Muscle of leg (tissue), 11 donors: Measurements from ENCODE around the gene DPM3. TPM values are rescaled to one million over a fixed set of nuclear protein-coding genes. Genes with fewer than 3 reads are reported as not detected.

Source experiments
- DNase-seq: peaks from one replicate; pipeline ENCODE4 v3.0.0; 2013
- H3K27ac ChIP-seq: one replicate; pipeline ENCODE4 v1.5.1; 2013; ENCODE audit warnings: mild to moderate bottlenecking, low read length, control low read depth
- H3K27me3 ChIP-seq: one replicate; pipeline ENCODE4 v1.6.1; 2013; ENCODE audit warnings: low read length; ENCODE audit not compliant: control insufficient read depth, insufficient read depth
- H3K36me3 ChIP-seq: one replicate; pipeline ENCODE4 v1.6.1; 2013; ENCODE audit warnings: low read length; ENCODE audit not compliant: control insufficient read depth, insufficient read depth
- H3K4me1 ChIP-seq: one replicate; pipeline ENCODE4 v1.6.1; 2013; ENCODE audit warnings: low read length; ENCODE audit not compliant: control insufficient read depth, insufficient read depth
- H3K4me3 ChIP-seq: one replicate; pipeline ENCODE4 v1.5.1; 2013; ENCODE audit warnings: low read length, control low read depth
- H3K9me3 ChIP-seq: replicated peaks from 2 replicates; pipeline ENCODE4 v1.6.1; 2013; ENCODE audit warnings: low read depth, low read length; ENCODE audit not compliant: control insufficient read depth
- WGBS: methylation state at CpG from one replicate; pipeline ENCODE4 v1.1.5; 2013; ENCODE audit warnings: missing lambda C conversion rate; ENCODE audit not compliant: insufficient coverage; 5-methylcytosine and 5-hydroxymethylcytosine counted together
- polyA plus RNA-seq, 8 donors: library from polyadenylated mRNA; unstranded; fragments of 120-200 nt; gene quantifications; one replicate each; pipeline versions ENCODE4 v1.2.1 to v1.2.3, GENCODE V29; 2013; ENCODE audit warnings: inconsistent platforms in 1 of 8, low replicate concordance in 1 of 8; ENCODE audit not compliant: insufficient read length in 8 of 8, insufficient read depth in 1 of 8
- total RNA-seq: library from RNA; stranded (reverse); fragments of 120-200 nt; gene quantifications from one replicate; pipeline ENCODE4 v1.2.4, GENCODE V29; 2013

The DPM3 gene
- total and polyA plus RNA-seq, 9 donors, result 20.1 to 27.9 (median 23.5) TPM

DNA sequence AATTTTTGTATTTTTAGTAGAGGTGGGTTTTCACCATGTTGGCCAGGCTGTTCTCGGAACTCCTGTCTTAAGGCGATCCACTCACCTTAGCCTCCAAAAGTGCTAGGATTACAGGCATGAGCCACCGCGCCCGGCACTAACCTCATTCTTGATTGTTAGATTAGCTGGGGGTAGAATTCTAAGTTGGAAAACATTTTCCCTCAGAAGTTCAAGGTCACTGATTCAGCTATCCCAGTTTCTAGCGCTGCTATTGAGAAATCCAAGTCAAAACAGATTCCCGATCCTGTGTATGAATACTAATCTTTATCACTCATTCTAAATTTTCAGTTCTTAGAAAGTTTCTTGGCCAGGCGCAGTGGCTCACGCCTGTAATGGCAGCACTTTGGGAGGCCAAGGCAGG lies 37.0 kb downstream of the DPM3 start:
- H3K4me3 ChIP-seq, result no peak overlapping the region
- DNase-seq, result no peak
- H3K36me3 ChIP-seq, result no peaks in the 10 kb centered on the region
- H3K27ac ChIP-seq, result no peak overlapping the region
- 93% methylated on average over 2 of the region's 9 CpGs for WGBS
- no peaks in the 10 kb centered on the region for H3K9me3 ChIP-seq
- peaks cover 3% of the 10 kb centered on the region for H3K27me3 ChIP-seq
- H3K4me1 ChIP-seq, result no peaks in the 10 kb centered on the region

DNA sequence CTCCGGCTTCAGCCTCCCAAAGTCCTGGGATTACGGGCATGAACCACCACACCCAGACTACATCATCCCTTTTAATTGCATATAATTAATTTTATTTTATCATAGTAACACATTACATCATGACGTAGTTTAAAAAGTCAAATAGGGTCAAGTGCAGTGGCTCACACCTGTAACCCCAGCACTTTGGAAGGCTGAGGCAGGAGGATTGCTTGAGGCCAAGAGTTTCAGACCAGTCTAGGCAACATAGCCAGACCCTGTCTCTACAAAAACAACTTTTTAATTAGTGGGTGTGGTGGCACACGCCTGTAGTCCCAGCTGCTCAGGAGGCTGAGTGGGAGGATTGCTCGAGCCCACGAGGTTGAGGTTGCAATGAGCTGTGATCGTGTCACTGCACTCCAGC lies 41.0 kb downstream of the DPM3 start:
- H3K9me3 ChIP-seq, result no peaks in the 10 kb centered on the region
- 74% methylated on average over 4 of the region's 7 CpGs for WGBS
- H3K4me1 ChIP-seq, result peaks cover under 1% of the 10 kb centered on the region
- no peak overlapping the region for H3K27ac ChIP-seq
- no peak overlapping the region for H3K4me3 ChIP-seq
- DNase-seq, result no peak
- peaks cover 6% of the 10 kb centered on the region for H3K27me3 ChIP-seq
- H3K36me3 ChIP-seq, result no peaks in the 10 kb centered on the region

- H3K4me3 ChIP-seq, result no peak overlapping the region
- H3K4me1 ChIP-seq, result peaks cover 20% of the 10 kb centered on the region
- H3K9me3 ChIP-seq, result no peaks in the 10 kb centered on the region
- no peak overlapping the region for H3K27ac ChIP-seq
- 59% methylated on average over 2 of the region's 2 CpGs for WGBS
- H3K36me3 ChIP-seq, result no peaks in the 10 kb centered on the region
- H3K27me3 ChIP-seq, result peaks cover 13% of the 10 kb centered on the region
- no peak for DNase-seq
Measured at GRCh38 chr1:155094622-155094948, 45.7 kb downstream of the DPM3 start.

- peak overlapping the region; percentile 18 for H3K27ac ChIP-seq
- peak; percentile 89 for DNase-seq
- H3K36me3 ChIP-seq, result no peaks in the 10 kb centered on the region
- H3K4me1 ChIP-seq, result peaks cover 20% of the 10 kb centered on the region
- H3K4me3 ChIP-seq, result no peak overlapping the region
- H3K27me3 ChIP-seq, result peaks cover 13% of the 10 kb centered on the region
- whole genome bisulfite sequencing, result 9% methylated on average over 6 of the region's 13 CpGs
- no peaks in the 10 kb centered on the region for H3K9me3 ChIP-seq
Measured at GRCh38 chr1:155093911-155094621, 46.3 kb downstream of the DPM3 start.

DNA sequence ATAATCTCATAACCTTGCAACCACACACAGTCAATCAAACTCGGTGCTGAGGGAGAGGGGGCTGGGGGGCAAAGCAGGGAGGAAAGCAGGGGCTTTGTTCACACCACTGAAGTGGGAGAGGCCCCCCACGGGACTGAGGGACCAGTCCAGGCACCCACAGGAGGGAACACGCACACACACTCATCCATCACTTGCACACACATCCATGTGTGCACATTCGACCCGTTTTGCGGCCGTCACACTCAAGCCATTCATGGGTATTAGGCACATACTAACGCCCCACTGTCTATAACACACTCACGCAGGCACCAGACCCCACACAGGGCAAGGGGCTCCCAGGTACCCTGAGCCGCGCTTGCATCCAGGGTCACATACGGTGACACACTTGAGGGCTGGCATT lies 47.7 kb downstream of the DPM3 start:
- no peak for DNase-seq
- WGBS, result 93% methylated on average over 6 of the region's 12 CpGs
- Histone ChIP-seq H3K36me3 (no peaks in the 10 kb centered on the region), H3K27ac (no peak overlapping the region), H3K27me3 (peaks cover 11% of the 10 kb centered on the region), H3K9me3 (no peaks in the 10 kb centered on the region), H3K4me1 (peaks cover 20% of the 10 kb centered on the region), H3K4me3 (no peak overlapping the region)

- no peak for DNase-seq
- Histone ChIP-seq H3K4me3 (no peak overlapping the region), H3K4me1 (peaks cover 20% of the 10 kb centered on the region), H3K9me3 (no peaks in the 10 kb centered on the region), H3K36me3 (no peaks in the 10 kb centered on the region), H3K27me3 (peaks cover 9% of the 10 kb centered on the region), H3K27ac (no peak overlapping the region)
- 62% methylated on average over 5 of the region's 6 CpGs for WGBS
Measured at GRCh38 chr1:155092131-155092530, 48.2 kb downstream of the DPM3 start.

GRCh38 chr1:155091071-155092051 lies 49.0 kb downstream of the DPM3 start:
- H3K36me3 ChIP-seq, result no peaks in the 10 kb centered on the region
- no peak overlapping the region for H3K27ac ChIP-seq
- 48% methylated on average over 7 of the region's 29 CpGs for whole genome bisulfite sequencing
- DNase-seq, result peak; percentile 77
- H3K27me3 ChIP-seq, result peaks cover 8% of the 10 kb centered on the region
- H3K4me1 ChIP-seq, result peaks cover 23% of the 10 kb centered on the region
- no peaks in the 10 kb centered on the region for H3K9me3 ChIP-seq
- no peak overlapping the region for H3K4me3 ChIP-seq

Other genes starting within 250 kb of the DPM3 start
- gene PMVK, start 203.8 kb downstream of the DPM3 start, total RNA-seq, result 10.3 TPM
- gene PMVK, start 203.8 kb downstream of the DPM3 start, polyA plus RNA-seq, result 10 to 100 TPM; 31.0 to 38.7 (median 33.9) TPM
- 160 TPM for gene PBXIP1, start 184.4 kb downstream of the DPM3 start, total RNA-seq
- gene PBXIP1, start 184.4 kb downstream of the DPM3 start, polyA plus RNA-seq, result 100 to 1,000 TPM; 109 to 161 (median 145) TPM
- 17.1 TPM for gene PYGO2, start 178.7 kb downstream of the DPM3 start, total RNA-seq
- 10 to 100 TPM; 27.1 to 32.1 (median 29.6) TPM for gene PYGO2, start 178.7 kb downstream of the DPM3 start, polyA plus RNA-seq
- 69.9 TPM for gene SHC1, start 169.8 kb downstream of the DPM3 start, total RNA-seq
- gene SHC1, start 169.8 kb downstream of the DPM3 start, polyA plus RNA-seq, result 100 to 1,000 TPM in 2 of 8 donors, 10 to 100 TPM in 6; 59.3 to 118 (median 91.3) TPM
- gene CKS1B, start 165.8 kb downstream of the DPM3 start, total RNA-seq, result 63.8 TPM
- 10 to 100 TPM; 57.1 to 84.9 (median 70.4) TPM for gene CKS1B, start 165.8 kb downstream of the DPM3 start, polyA plus RNA-seq
- gene FLAD1, start 157.2 kb downstream of the DPM3 start, total RNA-seq, result 21.9 TPM
- 10 to 100 TPM; 16.7 to 21.6 (median 20.1) TPM for gene FLAD1, start 157.2 kb downstream of the DPM3 start, polyA plus RNA-seq
- gene LENEP, start 146.9 kb downstream of the DPM3 start, total RNA-seq, result 0.40 TPM
- gene LENEP, start 146.9 kb downstream of the DPM3 start, polyA plus RNA-seq, result under 1 TPM in 3 of 8 donors, not detected in 5; 0.24 to 0.39 (median 0.30) TPM
- 7.6 TPM for gene ZBTB7B, start 137.7 kb downstream of the DPM3 start, total RNA-seq
- 10 to 100 TPM in 2 of 8 donors, 1 to 10 TPM in 6; 6.6 to 11.3 (median 9.5) TPM for gene ZBTB7B, start 137.7 kb downstream of the DPM3 start, polyA plus RNA-seq
- gene DCST2, start 106.8 kb downstream of the DPM3 start, total RNA-seq, result 0.49 TPM
- 1 to 10 TPM in 3 of 8 donors, under 1 TPM in 5; 0.58 to 1.6 (median 0.84) TPM for gene DCST2, start 106.8 kb downstream of the DPM3 start, polyA plus RNA-seq
- gene DCST1, start 106.7 kb downstream of the DPM3 start, total RNA-seq, result not detected
- under 1 TPM; 0.10 to 0.30 (median 0.16) TPM for gene DCST1, start 106.7 kb downstream of the DPM3 start, polyA plus RNA-seq
- 41.8 TPM for gene ADAM15, start 89.2 kb downstream of the DPM3 start, total RNA-seq
- gene ADAM15, start 89.2 kb downstream of the DPM3 start, polyA plus RNA-seq, result 10 to 100 TPM; 57.9 to 83.2 (median 70.8) TPM
- gene EFNA4, start 76.8 kb downstream of the DPM3 start, total RNA-seq, result 7.5 TPM
- gene EFNA4, start 76.8 kb downstream of the DPM3 start, polyA plus RNA-seq, result 1 to 10 TPM; 5.6 to 9.5 (median 6.8) TPM
- 2.1 TPM for gene EFNA3, start 61.7 kb downstream of the DPM3 start, total RNA-seq
- 1 to 10 TPM; 1.7 to 3.9 (median 2.3) TPM for gene EFNA3, start 61.7 kb downstream of the DPM3 start, polyA plus RNA-seq
- 15.3 TPM for gene EFNA1, start 12.7 kb downstream of the DPM3 start, total RNA-seq
- 10 to 100 TPM; 18.3 to 37.5 (median 24.9) TPM for gene EFNA1, start 12.7 kb downstream of the DPM3 start, polyA plus RNA-seq
- 18.6 TPM for gene SLC50A1, start 4.7 kb downstream of the DPM3 start, total RNA-seq
- 10 to 100 TPM; 18.6 to 26.2 (median 21.4) TPM for gene SLC50A1, start 4.7 kb downstream of the DPM3 start, polyA plus RNA-seq
- gene KRTCAP2, start 32.8 kb upstream of the DPM3 start, total RNA-seq, result 70.4 TPM
- gene KRTCAP2, start 32.8 kb upstream of the DPM3 start, polyA plus RNA-seq, result 10 to 100 TPM; 74.7 to 89.5 (median 87.6) TPM
- 0.22 TPM for gene TRIM46, start 33.3 kb upstream of the DPM3 start, total RNA-seq
- under 1 TPM; 0.29 to 0.81 (median 0.57) TPM for gene TRIM46, start 33.3 kb upstream of the DPM3 start, polyA plus RNA-seq
- gene THBS3, start 67.4 kb upstream of the DPM3 start, total RNA-seq, result 85.5 TPM
- gene THBS3, start 67.4 kb upstream of the DPM3 start, polyA plus RNA-seq, result 10 to 100 TPM; 62.8 to 83.2 (median 70.4) TPM
- gene MTX1, start 68.2 kb upstream of the DPM3 start, total RNA-seq, result 19.7 TPM
- 10 to 100 TPM; 19.6 to 24.5 (median 21.8) TPM for gene MTX1, start 68.2 kb upstream of the DPM3 start, polyA plus RNA-seq
- gene ENTREP3, start 115.0 kb upstream of the DPM3 start, total RNA-seq, result 4.2 TPM
- gene ENTREP3, start 115.0 kb upstream of the DPM3 start, polyA plus RNA-seq, result 10 to 100 TPM; 12.3 to 21.7 (median 16.8) TPM
- gene SCAMP3, start 121.8 kb upstream of the DPM3 start, total RNA-seq, result 24.6 TPM
- 10 to 100 TPM; 36.3 to 51.4 (median 40.8) TPM for gene SCAMP3, start 121.8 kb upstream of the DPM3 start, polyA plus RNA-seq
- 26.1 TPM for gene CLK2, start 133.0 kb upstream of the DPM3 start, total RNA-seq
- 10 to 100 TPM; 39.3 to 50.9 (median 44.8) TPM for gene CLK2, start 133.0 kb upstream of the DPM3 start, polyA plus RNA-seq
- gene HCN3, start 136.9 kb upstream of the DPM3 start, total RNA-seq, result 1.6 TPM
- 1 to 10 TPM; 3.4 to 6.7 (median 4.0) TPM for gene HCN3, start 136.9 kb upstream of the DPM3 start, polyA plus RNA-seq
- gene PKLR, start 160.9 kb upstream of the DPM3 start, total RNA-seq, result 0.04 TPM
- gene PKLR, start 160.9 kb upstream of the DPM3 start, polyA plus RNA-seq, result 1 to 10 TPM in 1 of 8 donors, under 1 TPM in 6, not detected in 1; 0.08 to 2.1 (median 0.26) TPM
- gene FDPS, start 168.3 kb upstream of the DPM3 start, total RNA-seq, result 120 TPM
- gene FDPS, start 168.3 kb upstream of the DPM3 start, polyA plus RNA-seq, result 100 to 1,000 TPM; 102 to 125 (median 116) TPM
- 12.1 TPM for gene RUSC1, start 180.4 kb upstream of the DPM3 start, total RNA-seq
- 10 to 100 TPM; 23.0 to 33.4 (median 27.4) TPM for gene RUSC1, start 180.4 kb upstream of the DPM3 start, polyA plus RNA-seq